HepG2 (cell line): ENCODE measurements around the gene RAP1A.

Experiments used
- JUNB ChIP-seq: sonication (generic); formaldehyde crosslinking; IDR thresholded peaks from 2 replicates; pipeline ENCODE4 v1.8.0; 2022; ENCODE audit warnings: missing genetic modification reagents, mild to moderate bottlenecking, borderline replicate concordance
- KDM3A ChIP-seq: IDR thresholded peaks from 2 replicates; pipeline ENCODE4 v1.6.1; 2018; ENCODE audit warnings: low read depth, missing compliant biosample characterization
- RAD21 ChIP-seq: fragments of 450-650 bp; formaldehyde crosslinking; IDR thresholded peaks from 2 replicates; pipeline ENCODE4 v1.5.0; 2020; ENCODE audit warnings: mild to moderate bottlenecking
- REXO4 ChIP-seq: sonication (generic); formaldehyde crosslinking; IDR thresholded peaks from 2 replicates; pipeline ENCODE4 v1.8.0; 2022; ENCODE audit warnings: missing genetic modification reagents, mild to moderate bottlenecking, borderline replicate concordance
- TAF1 ChIP-seq: sonication (generic); formaldehyde crosslinking; IDR thresholded peaks from 2 replicates; pipeline ENCODE4 v1.4.0; 2020; ENCODE audit warnings: missing genetic modification reagents
- ZNF207 ChIP-seq: fragments of 450-650 bp; IDR thresholded peaks from 2 replicates; pipeline ENCODE4 v1.6.1; 2016; ENCODE audit warnings: antibody characterized with exemption, borderline replicate concordance
- TF ChIP-seq, protein P1 (sequence below): sonication (generic); formaldehyde crosslinking; IDR thresholded peaks from 2 replicates; pipeline ENCODE4 v1.5.1; 2020; ENCODE audit warnings: mild to moderate bottlenecking, missing genetic modification reagents, borderline replicate concordance
- TF ChIP-seq, protein P2 (sequence below): sonication (generic); formaldehyde crosslinking; IDR thresholded peaks from 2 replicates; pipeline ENCODE4 v1.5.0; 2020; ENCODE audit warnings: mild to moderate bottlenecking, missing genetic modification reagents, moderate library complexity
- TF ChIP-seq, protein P3 (sequence below): sonication (generic); formaldehyde crosslinking; conservative IDR thresholded peaks from 2 replicates; pipeline ENCODE4 v1.5.0; 2020; ENCODE audit warnings: missing genetic modification reagents
- TF ChIP-seq, protein P4 (sequence below), 2 experiments: sonication (generic) in 1 of 2; formaldehyde crosslinking in 1 of 2; IDR thresholded peaks; 2 replicates each; pipeline versions ENCODE4 v1.5.1 to v1.6.1; 2011 to 2020; ENCODE audit warnings: borderline replicate concordance in 1 of 2, low read depth in 1 of 2, low read length in 1 of 2, mild to moderate bottlenecking in 1 of 2, missing genetic modification reagents in 1 of 2, moderate library complexity in 1 of 2
- TF ChIP-seq, protein P5 (sequence below): sonication (generic); formaldehyde crosslinking; IDR thresholded peaks from 2 replicates; pipeline ENCODE4 v1.8.0; 2022; ENCODE audit warnings: mild to moderate bottlenecking, missing genetic modification reagents; ENCODE audit not compliant: insufficient replicate concordance
- TF ChIP-seq, protein P6 (sequence below): sonication (generic); formaldehyde crosslinking; IDR thresholded peaks from 2 replicates; pipeline ENCODE4 v1.5.1; 2020; ENCODE audit warnings: missing genetic modification reagents, mild to moderate bottlenecking, borderline replicate concordance

DNA sequence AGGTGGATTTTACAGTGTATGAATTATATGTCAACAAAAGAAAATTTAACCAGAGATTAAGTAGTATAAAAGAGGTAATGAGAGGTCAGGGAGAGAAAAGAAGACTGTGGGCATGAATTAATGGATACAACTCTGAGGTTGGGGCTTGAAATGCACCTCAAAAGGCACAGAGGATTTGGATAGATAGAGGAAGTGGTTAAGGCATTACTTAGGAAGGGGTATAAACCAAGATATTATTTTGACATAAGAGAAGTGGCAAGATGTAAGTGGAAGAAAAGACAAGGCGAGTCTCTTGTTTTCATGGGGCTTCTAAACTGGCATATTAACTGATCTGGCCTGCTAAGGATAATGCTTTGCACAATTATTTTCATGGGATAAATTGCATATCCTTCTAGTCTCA, 34.1 kb downstream of the RAP1A start:
- TF ChIP-seq, protein P1, sequence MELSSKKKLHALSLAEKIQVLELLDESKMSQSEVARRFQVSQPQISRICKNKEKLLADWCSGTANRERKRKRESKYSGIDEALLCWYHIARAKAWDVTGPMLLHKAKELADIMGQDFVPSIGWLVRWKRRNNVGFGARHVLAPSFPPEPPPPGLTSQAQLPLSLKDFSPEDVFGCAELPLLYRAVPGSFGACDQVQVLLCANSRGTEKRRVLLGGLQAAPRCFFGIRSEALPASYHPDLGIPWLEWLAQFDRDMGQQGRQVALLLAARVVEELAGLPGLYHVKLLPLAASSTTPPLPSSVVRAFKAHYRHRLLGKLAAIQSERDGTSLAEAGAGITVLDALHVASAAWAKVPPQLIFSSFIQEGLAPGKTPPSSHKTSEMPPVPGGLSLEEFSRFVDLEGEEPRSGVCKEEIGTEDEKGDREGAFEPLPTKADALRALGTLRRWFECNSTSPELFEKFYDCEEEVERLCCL (CRISPR knock-in tag): no peak
- TF ChIP-seq, protein P2, sequence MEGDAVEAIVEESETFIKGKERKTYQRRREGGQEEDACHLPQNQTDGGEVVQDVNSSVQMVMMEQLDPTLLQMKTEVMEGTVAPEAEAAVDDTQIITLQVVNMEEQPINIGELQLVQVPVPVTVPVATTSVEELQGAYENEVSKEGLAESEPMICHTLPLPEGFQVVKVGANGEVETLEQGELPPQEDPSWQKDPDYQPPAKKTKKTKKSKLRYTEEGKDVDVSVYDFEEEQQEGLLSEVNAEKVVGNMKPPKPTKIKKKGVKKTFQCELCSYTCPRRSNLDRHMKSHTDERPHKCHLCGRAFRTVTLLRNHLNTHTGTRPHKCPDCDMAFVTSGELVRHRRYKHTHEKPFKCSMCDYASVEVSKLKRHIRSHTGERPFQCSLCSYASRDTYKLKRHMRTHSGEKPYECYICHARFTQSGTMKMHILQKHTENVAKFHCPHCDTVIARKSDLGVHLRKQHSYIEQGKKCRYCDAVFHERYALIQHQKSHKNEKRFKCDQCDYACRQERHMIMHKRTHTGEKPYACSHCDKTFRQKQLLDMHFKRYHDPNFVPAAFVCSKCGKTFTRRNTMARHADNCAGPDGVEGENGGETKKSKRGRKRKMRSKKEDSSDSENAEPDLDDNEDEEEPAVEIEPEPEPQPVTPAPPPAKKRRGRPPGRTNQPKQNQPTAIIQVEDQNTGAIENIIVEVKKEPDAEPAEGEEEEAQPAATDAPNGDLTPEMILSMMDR (CRISPR knock-in tag): no peak
- TF ChIP-seq, protein P3, sequence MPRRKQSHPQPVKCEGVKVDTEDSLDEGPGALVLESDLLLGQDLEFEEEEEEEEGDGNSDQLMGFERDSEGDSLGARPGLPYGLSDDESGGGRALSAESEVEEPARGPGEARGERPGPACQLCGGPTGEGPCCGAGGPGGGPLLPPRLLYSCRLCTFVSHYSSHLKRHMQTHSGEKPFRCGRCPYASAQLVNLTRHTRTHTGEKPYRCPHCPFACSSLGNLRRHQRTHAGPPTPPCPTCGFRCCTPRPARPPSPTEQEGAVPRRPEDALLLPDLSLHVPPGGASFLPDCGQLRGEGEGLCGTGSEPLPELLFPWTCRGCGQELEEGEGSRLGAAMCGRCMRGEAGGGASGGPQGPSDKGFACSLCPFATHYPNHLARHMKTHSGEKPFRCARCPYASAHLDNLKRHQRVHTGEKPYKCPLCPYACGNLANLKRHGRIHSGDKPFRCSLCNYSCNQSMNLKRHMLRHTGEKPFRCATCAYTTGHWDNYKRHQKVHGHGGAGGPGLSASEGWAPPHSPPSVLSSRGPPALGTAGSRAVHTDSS (CRISPR knock-in tag): no peak
- no peak for TF ChIP-seq TAF1 (CRISPR knock-in tag)
- no peak for TF ChIP-seq RAD21
- TF ChIP-seq, protein P4, sequence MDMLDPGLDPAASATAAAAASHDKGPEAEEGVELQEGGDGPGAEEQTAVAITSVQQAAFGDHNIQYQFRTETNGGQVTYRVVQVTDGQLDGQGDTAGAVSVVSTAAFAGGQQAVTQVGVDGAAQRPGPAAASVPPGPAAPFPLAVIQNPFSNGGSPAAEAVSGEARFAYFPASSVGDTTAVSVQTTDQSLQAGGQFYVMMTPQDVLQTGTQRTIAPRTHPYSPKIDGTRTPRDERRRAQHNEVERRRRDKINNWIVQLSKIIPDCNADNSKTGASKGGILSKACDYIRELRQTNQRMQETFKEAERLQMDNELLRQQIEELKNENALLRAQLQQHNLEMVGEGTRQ (IDR thresholded peaks at IDR 0.05; ENCODE audit: low read depth, low read length): no peak
- TF ChIP-seq, protein P4 (CRISPR knock-in tag; IDR thresholded peaks at IDR 0.05; ENCODE audit: borderline replicate concordance): no peak
- TF ChIP-seq JUNB: no peak
- TF ChIP-seq, protein P5, sequence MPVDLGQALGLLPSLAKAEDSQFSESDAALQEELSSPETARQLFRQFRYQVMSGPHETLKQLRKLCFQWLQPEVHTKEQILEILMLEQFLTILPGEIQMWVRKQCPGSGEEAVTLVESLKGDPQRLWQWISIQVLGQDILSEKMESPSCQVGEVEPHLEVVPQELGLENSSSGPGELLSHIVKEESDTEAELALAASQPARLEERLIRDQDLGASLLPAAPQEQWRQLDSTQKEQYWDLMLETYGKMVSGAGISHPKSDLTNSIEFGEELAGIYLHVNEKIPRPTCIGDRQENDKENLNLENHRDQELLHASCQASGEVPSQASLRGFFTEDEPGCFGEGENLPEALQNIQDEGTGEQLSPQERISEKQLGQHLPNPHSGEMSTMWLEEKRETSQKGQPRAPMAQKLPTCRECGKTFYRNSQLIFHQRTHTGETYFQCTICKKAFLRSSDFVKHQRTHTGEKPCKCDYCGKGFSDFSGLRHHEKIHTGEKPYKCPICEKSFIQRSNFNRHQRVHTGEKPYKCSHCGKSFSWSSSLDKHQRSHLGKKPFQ: no peak
- TF ChIP-seq REXO4: no peak
- TF ChIP-seq, protein P6, sequence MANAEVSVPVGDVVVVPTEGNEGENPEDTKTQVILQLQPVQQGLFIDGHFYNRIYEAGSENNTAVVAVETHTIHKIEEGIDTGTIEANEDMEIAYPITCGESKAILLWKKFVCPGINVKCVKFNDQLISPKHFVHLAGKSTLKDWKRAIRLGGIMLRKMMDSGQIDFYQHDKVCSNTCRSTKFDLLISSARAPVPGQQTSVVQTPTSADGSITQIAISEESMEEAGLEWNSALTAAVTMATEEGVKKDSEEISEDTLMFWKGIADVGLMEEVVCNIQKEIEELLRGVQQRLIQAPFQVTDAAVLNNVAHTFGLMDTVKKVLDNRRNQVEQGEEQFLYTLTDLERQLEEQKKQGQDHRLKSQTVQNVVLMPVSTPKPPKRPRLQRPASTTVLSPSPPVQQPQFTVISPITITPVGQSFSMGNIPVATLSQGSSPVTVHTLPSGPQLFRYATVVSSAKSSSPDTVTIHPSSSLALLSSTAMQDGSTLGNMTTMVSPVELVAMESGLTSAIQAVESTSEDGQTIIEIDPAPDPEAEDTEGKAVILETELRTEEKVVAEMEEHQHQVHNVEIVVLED (CRISPR knock-in tag): no peak
- TF ChIP-seq ZNF207: no peak
- TF ChIP-seq KDM3A (CRISPR knock-in tag): no peak
